Left cardiac atrium (tissue), 4 donors: Measurements from ENCODE around the gene OR6K3. TPM values are rescaled to one million over a fixed set of nuclear protein-coding genes. Genes with fewer than 3 reads are reported as not detected.
"Not testable (repeated sequence)": the region's sequence is repeated elsewhere in the genome, so short reads cannot be mapped to it uniquely, and the experiment has no call there.

Experiments
- ATAC-seq, 2 donors: fragments of 200-7000 bp; cut with Tn5 transposase; one replicate each; pipeline ENCODE4 v1.9.1; 2020; ENCODE audit warnings: mild to moderate bottlenecking in 2 of 2, moderate library complexity in 2 of 2
- DNase-seq: peaks from one replicate; pipeline ENCODE4 v3.0.0-alpha.2; 2020
- intact Hi-C, 2 donors: fragments of 100-400 bp; cut with DNase I; formaldehyde crosslinking; loops; one replicate each; pipeline versions ENCODE4 v1.14.1 to v1.15.1; 2022 to 2023
- long read RNA-seq: library from polyadenylated mRNA; unstranded; transcript quantifications from one replicate; pipeline ENCODE4 v2.0.0, GENCODE V29; 2021
- total RNA-seq, 2 donors: library from RNA; stranded (reverse); fragmentation: NEBNext Ultra II Directional; extraction: Animal tissue kit (Norgen Biotek cat#: 25700); gene quantifications; one replicate each; pipeline ENCODE4 v1.2.1, GENCODE V29; 2021
- donor health status: DM: no; HTN: yes; CAD: no.
- donor health status: DM: no; HTN: yes; CAD: no; lungs with severe emphysema.
- donor health status: DM: yes; HTN: yes; CAD: no.
- donor health status: Dilated cardiomyopathy.

The OR6K3 gene, protein sequence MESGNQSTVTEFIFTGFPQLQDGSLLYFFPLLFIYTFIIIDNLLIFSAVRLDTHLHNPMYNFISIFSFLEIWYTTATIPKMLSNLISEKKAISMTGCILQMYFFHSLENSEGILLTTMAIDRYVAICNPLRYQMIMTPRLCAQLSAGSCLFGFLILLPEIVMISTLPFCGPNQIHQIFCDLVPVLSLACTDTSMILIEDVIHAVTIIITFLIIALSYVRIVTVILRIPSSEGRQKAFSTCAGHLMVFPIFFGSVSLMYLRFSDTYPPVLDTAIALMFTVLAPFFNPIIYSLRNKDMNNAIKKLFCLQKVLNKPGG
- not detected for total RNA-seq
- long read RNA-seq = 0 reads

DNA sequence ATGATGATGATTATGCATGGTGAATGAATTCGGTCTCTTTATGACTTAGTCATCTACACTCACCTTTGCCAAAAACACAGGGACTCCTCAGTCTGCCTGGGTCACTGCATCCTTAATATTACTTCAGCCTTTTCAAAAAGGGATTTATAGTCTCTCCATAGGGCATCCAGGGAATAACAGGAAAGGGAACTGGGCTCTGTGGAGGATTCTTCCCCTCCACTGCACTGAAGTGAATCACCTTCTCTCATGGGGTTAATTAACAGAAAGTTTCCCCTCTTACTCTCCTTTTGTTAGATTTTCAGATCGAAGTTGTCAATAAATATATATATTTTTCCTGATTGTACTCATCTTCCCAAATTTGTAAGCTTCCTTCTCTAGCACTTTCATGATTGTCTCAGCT, at the start of gene OR6K3:
OR6K3 (minus strand) TSS at position 101 of the 400 bp plus-strand sequence. CDS start 2,605 bp downstream, outside the sequence.
- DNase-seq = no peak
- no peak for ATAC-seq
- intact Hi-C loops = no loop called here

DNA sequence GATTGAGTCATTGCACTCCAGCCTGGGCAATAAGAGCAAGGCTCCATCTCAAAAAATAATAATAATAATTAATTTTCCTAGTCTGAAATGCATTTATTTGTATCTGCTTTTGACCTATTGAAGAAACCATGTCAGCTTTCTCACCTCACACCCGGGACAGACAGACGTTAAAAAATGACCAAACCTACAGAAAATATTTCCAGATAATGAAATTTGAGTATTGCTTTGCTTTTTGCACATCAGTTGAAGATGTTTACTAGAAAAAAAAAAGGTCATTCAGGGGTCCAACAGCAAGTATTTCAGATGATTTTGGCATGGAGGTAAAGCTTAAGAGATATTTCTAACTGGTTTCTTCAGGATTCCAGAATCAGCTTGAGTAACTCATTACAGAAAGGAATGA, 33.9 kb upstream of the OR6K3 start, which contains the start of gene OR6K6:
OR6K6 (plus strand) TSS at position 301 of the 400 bp plus-strand sequence. CDS start 168 bp downstream, outside the sequence.
- intact Hi-C loops = no loop called here
- ATAC-seq = no peak

DNA sequence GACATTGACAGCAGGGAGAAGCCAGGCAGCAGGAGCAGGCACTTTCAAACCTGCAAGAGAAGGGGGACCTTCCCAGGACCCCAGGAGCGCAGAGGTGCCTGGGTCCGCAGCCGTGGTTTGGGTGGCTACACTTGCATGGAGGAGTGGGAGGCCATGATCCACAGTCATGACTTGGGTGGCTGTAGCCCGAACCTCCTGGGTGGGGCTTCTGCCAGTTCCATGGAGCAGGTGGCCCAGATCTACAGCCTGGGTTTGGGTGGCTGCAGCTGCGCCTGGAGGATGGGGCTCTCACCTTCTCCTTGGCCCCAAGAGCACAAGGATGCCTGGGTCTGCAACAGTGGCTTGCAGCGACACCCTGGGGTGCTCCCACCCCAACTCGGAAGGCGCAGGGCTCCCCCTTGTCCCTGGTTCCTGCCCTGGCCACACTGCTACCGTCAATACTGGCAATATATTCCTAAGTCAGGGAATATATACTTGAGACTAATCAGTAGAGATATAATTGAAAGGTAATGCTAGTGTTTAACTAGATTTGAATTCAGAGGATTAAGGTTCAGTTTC, 31.7 kb upstream of the OR6K3 start:
- intact Hi-C loops = no loop called here
- ATAC-seq = no peak
- no peak for DNase-seq

More for the DNA sequence above, 33.9 kb upstream of the OR6K3 start, which contains the start of gene OR6K6:
- DNase-seq = no peak

DNA sequence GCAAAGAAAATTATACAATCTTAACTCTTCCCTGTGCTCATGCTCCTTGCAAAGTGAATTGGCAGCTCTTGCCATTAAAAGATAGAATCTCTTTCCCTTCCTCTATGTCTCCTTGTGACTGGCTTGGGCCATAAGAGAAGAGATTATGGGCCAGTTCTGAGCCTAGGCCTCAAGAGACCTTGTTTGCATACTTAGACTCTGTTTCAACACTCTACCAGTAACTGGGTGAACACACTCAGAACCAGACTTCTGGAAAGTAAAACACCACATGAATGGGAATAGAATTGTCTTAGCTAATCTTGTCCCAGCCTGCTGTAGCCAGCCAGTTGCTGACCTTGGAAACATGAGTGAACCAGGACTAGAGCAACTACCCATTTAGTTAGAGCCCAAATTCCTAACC, 15.3 kb upstream of the OR6K3 start:
- ATAC-seq (no peak), DNase-seq (no peak)
- intact Hi-C loops = no loop called here

DNA sequence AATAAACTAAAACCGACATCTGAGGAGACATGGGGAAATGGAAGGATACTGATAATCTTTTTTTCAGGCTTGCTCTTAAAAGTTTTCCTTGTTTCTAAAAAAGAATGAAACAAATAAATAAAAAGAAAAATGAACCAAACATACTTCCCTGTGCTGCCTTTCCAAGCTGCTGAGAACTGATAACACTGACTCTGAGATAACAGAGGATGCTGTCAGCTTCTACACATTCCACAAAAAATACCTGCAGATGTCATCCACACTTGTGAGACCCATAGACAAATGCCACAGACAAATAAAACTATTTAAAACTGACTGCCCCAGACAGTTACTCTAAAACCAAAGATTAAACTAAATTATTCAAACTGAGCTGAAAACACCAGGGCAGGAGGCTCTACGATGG, 12.0 kb upstream of the OR6K3 start:
- intact Hi-C loops = no loop called here
- no peak for DNase-seq
- no peak for ATAC-seq

DNA sequence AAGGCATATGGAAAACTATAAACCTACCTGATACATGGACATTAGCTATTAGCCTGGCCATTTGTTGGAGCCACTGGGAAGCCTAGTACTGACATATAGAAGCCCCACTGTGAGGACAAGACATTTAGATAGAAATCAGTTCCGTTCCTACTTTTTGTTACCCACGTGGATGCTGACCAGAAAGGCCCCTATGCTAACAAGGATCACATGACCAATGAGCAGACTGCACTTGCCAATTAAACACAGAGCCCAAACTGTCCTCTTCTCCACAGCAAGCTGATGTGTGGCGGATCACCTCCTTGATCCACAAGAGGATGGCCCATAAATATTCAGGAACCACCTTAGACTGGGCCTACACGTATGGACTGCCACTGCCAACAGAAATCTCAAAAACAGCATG, 11.2 kb upstream of the OR6K3 start:
- ATAC-seq (no peak), DNase-seq (no peak)
- intact Hi-C loops = no loop called here

DNA sequence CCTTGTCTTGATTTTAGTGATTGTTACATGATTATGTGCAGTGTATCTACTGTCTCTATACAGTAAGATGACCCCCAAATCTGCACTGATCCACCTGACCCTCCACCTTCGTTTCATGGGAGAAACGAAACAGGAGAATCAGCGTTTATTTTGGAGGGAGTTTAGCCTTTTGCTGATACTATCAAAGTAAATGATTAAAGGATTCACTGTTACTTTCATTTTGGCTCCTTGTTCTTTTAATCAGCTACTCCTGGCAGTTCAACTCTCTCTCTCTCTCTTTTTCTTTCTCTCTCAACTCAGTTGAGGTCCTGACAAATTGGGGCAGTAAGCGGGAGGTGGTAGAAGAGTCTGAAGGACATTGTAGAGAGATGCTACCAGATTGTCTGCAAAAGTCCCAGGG, 9.9 kb upstream of the OR6K3 start:
- intact Hi-C loops = no loop called here
- DNase-seq (no peak), ATAC-seq (no peak)

DNA sequence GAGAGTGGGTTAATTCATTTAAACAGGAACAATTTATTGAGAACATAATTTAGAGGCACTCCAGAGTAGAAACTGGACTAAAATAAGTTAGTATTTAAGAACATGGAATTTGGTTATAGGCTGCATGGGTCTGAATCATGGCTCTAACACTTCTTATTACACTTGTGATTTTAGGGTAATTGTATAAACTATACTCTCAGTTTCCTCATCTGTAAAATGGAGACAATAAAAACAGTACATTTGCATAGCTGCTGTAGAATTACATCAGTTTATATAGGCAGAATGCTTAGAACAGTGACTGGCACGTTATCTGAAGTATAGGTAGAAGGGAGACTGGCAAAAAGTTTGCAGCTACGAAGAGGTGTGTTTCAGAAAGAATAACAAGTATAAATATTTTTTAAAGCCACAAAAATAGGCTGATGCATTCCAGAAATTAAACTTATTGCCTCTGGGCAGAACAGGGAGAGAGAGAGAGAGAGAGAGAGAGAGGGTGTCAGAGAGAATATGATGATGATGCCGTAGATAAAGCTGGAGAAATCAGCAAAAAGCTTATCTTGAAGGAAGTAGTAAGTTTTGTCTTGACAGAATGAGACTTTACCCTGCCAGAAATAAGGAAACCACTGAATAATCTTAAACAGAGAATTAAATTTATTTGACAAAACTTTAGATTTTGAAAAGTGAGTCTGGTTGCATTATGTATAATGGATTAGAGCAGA, 8.1 kb upstream of the OR6K3 start:
- DNase-seq = no peak
- intact Hi-C loops = no loop called here
- no peak for ATAC-seq

DNA sequence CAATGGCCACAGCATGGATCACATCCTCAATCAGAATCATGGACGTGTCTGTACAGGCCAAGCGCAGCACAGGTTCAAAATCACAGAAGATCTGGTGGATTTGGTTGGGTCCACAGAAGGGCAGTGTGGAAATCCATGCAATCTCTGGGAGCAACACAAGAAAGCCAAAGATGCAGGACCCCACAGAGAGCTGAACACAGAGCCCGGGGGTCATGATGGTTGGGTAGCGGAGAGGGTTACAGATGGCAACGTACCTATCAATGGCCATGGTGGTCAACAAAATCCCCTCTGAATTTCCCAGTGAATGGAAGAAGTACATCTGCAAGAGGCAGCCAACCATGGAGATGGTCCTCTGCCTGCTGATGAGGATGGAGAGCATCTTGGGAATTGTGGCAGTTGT, 3.9 kb upstream of the OR6K3 start:
- no peak for ATAC-seq
- intact Hi-C loops = no loop called here
- DNase-seq = no peak

DNA sequence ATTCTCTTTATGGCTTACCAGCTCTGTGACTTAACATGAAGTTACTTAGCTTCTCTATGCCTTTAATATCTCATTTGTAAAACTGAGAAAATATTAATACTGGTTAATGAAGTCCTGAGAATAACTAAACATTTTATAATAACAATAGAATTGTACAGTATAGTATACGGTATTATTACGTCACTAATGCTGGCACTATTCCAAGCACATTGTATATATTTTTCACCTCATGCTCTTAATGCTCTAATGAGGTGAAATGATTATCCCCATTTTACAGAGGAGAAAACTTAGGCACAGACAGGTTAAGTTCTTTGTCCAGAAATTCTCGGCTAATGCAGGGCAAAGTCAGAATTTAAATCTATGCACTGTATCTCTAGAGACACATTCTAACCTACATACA, 856 bp downstream of the OR6K3 start:
- intact Hi-C loops = no loop called here
- DNase-seq (no peak), ATAC-seq (no peak)

DNA sequence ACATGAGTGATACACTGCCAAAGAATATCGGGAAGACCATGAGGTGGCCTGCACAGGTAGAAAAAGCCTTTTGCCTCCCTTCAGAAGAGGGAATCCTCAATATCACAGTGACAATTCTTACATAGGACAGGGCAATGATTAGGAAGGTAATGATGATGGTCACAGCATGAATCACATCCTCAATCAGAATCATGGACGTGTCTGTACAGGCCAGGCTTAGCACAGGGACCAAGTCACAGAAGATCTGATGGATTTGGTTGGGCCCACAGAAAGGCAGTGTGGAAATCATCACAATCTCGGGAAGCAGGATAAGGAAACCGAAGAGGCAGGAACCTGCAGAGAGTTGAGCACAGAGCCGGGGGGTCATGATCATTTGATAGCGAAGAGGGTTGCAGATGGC, 3.2 kb downstream of the OR6K3 start:
- intact Hi-C loops = no loop called here
- DNase-seq = no peak
- ATAC-seq = no peak

DNA sequence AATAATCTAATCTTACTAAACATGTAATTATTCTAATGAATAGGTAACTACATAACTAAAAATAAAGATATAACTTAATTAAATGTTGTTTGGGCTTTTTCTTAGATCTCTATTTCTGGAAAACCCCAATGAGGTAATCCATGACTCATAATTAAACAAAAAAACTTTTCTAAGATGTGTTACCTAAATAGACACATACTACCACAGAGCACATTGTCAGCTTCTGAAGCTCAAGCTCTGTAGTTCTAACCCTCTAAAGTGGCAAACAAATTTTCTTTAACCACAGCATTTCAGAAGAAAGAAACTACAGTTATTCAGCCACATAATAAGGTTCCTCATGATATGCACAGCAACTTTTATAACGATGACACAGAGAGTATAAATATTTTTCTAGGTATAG, 4.2 kb downstream of the OR6K3 start:
- ATAC-seq (no peak), DNase-seq (no peak)
- intact Hi-C loops = no loop called here

DNA sequence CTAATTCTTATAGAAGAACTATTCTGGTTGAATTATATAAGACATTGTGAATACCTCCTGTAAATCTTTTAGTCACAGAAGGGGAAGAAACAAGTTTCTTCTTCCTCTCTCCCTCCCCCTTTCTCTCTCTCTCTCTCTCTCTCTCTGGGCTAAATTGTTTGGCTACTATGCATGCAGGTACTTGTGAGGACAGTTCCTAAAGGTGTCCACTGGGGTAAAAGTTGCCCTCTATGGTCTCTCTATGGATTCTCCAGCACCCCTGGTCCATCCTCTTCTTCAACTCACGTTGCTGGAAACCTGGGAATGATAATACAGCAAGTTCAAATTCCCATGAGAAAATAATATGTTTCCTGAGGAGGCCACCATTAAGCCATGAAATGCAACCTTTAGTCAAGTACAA, 5.8 kb downstream of the OR6K3 start:
- ATAC-seq = no peak
- DNase-seq = no peak
- intact Hi-C loops = no loop called here

DNA sequence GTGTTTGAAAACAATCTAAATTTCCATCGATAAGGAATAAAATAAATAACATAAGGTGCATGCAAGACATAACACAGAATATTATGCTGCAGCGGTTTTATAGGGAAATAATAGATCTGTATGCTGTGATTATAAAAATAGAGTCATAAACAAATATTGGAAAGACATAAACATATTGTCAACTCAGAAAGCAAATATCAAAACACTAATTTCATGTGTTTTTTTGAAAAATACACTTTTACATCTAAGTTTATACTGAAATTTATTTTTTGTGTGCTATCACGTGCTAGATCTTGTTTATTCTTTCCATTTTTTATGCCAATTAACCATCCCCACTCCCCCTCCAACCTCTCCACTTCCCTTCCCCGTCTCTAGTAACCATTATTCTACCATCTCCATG, 9.4 kb downstream of the OR6K3 start:
- ATAC-seq (no peak), DNase-seq (no peak)

DNA sequence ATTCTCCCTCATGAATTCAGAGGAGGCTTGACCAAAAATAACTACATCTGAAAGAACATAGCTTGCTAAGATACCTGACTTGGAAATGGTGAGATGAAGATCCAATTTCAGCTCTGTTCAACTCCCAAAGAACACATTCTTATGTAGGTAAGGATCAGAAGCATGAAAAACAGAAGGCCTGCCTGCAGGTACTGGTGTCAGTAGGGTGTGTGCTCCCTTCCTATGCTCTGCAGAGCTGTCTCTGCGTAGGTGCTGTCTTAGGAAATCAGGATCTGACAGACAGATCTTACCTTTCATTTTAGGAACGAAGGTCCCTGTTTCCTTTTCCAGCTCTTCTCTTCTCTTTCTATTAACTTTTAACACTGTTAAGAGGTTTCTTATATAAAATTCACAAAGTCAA, 14.4 kb downstream of the OR6K3 start:
- no peak for ATAC-seq
- no peak for DNase-seq
- intact Hi-C loops = no loop called here

More for the DNA sequence above, 9.4 kb downstream of the OR6K3 start:
- intact Hi-C loops = no loop called here

DNA sequence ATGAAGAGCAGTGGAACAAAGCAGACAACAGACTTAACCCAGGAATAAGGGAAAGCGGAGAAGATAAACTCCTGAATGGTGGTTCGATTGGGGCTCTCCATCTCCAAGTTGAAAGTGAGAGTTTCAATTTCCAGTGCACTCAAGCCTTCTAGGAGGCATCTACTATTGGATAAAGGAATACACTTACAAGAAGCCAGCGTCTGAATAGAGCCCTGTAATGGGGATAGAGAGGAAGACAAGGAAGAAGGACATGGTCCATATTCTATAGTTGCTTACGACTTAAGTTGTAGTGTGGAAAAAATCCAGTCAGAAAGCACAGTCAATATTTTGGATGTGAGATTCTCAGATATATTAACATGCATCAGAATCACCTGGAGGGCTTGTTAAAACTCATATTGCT, 20.0 kb downstream of the OR6K3 start, which contains the start of gene OR6K2:
OR6K2 (minus strand) TSS at position 101 of the 400 bp plus-strand sequence; CDS start at position 101, 0 bp downstream.
- intact Hi-C loops = no loop called here
- ATAC-seq (no peak), DNase-seq (no peak)

DNA sequence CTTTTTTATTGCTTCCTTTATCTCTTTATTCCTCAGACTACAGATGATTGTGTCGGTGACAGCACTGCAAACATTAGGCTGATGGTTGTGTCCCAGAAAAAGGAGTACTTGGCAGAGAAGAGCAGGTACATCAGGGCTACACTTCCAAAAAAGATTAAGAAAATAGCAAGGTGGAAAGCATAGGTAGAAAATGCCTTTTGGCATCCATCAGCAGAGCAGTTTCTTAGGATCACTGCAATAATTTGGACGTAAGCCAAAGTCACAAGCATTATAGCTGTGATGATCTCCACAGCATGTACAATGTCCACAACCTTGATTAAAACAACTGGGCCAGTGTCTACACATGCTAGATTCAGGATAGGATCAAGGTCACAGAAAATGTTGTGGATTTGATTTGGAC, 25.9 kb downstream of the OR6K3 start:
- DNase-seq = no peak
- intact Hi-C loops = no loop called here
- no peak for ATAC-seq

DNA sequence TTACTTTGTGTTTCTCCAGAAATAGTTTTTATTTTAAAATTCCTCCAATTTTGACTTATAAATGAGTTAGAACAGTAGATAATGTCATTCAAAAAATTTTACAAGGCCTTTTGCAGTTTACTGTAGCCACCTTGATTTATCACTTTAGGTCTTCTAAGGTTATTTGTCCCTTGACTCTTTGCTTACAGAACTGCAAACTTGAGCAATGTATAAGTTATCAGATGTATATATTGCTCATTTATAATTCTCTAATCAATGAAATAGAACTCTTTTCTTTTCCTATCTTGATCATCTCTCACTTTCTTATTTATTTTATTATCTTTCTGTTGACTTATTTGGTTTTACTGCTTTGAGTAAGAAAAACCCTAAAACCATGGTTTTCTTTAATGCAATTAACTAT, 28.2 kb downstream of the OR6K3 start:
- DNase-seq (no peak), ATAC-seq (no peak)
- intact Hi-C loops = no loop called here

DNA sequence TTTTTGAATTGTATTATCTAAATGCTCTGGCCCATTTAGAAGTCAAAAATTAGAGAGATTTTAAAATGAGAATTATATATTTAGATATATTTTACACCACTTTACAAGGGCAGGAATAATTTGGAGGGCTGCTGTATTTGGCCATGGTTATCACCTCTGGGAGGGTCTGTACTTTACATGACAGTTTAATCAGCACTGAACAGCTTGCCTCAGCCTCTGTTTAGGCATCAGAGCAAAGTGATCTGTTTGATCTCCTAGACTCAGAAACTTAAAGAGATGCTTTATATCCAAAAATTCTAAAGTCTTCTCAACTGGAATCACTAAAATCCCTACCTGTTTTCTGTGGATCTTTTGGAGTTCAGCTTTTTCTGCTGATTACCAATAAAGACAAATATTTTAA, 28.6 kb downstream of the OR6K3 start:
- intact Hi-C loops = no loop called here

DNA sequence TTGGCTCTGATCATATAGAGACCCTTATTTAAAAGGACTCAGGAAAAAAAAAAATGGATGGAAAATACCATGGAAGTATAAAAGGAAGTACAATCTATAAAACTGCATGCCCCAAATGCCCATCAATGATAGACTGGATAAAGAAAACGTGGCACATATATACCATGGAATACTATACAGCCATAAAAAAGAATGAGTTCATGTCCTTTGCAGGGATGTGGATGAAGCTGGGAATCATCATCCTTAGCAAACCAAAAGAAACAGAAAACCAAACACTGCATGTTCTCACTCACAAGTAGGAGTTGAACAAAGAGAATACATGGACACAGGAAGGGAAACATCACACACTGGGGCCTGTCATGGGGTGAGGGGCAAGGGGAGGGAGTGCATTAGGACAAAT, 29.4 kb downstream of the OR6K3 start:
- ATAC-seq, intact Hi-C loops, DNase-seq: not testable (repeated sequence)

More for the DNA sequence above, 28.6 kb downstream of the OR6K3 start:
- DNase-seq (no peak), ATAC-seq (no peak)
